IPS-20b (cell line): ENCODE results near the gene TNNI3.
A peak's percentile ranks its signal among the peaks of the same experiment; 100 is the strongest.
"Not testable (repeated sequence)": the region's sequence is repeated elsewhere in the genome, so short reads cannot be mapped to it uniquely, and the experiment has no call there.

Experiments used
- H3K27ac ChIP-seq: one replicate; pipeline ENCODE4 v1.5.1; 2013; ENCODE audit warnings: low read length
- H3K27me3 ChIP-seq: 2 replicates; pipeline ENCODE4 v1.6.1; 2013; ENCODE audit warnings: mild to moderate bottlenecking, low read length, inconsistent platforms; ENCODE audit not compliant: insufficient read depth
- H3K36me3 ChIP-seq: 2 replicates; pipeline ENCODE4 v1.6.1; 2013; ENCODE audit warnings: low read depth, mild to moderate bottlenecking, inconsistent platforms, low read length, moderate library complexity; ENCODE audit not compliant: insufficient read depth
- H3K4me1 ChIP-seq: 2 replicates; pipeline ENCODE4 v1.6.1; 2013; ENCODE audit warnings: mild to moderate bottlenecking, control low read depth, inconsistent platforms, low read length, moderate library complexity; ENCODE audit not compliant: insufficient read depth
- H3K4me3 ChIP-seq: 2 replicates; pipeline ENCODE4 v1.5.1; 2013; ENCODE audit warnings: mild to moderate bottlenecking, low read length, inconsistent platforms
- H3K9ac ChIP-seq: 2 replicates; pipeline ENCODE4 v1.6.1; 2013; ENCODE audit warnings: low read depth, mild to moderate bottlenecking, inconsistent platforms, low read length, moderate library complexity
- H3K9me3 ChIP-seq: 2 replicates; pipeline ENCODE4 v1.6.1; 2013; ENCODE audit warnings: mild to moderate bottlenecking, low read depth, low read length, inconsistent platforms; ENCODE audit not compliant: insufficient read depth

Gene TNNI3

GRCh38 chr19:55155784-55156183 is 1.7 kb downstream of the TNNI3 start:
- Histone ChIP-seq H3K4me3 (peak overlapping the region; percentile 79), H3K27me3 (peaks cover 16% of the 10 kb centered on the region), H3K9ac (peak overlapping the region; percentile 74; the same call in 1 of the 2 replicates)
- not testable (repeated sequence) for H3K27ac ChIP-seq, H3K4me1 ChIP-seq, H3K9me3 ChIP-seq, H3K36me3 ChIP-seq

GRCh38 chr19:55153652-55154264 is 3.8 kb downstream of the TNNI3 start:
- peaks cover 5% of the 10 kb centered on the region; the same call in 1 of the 2 replicates for H3K36me3 ChIP-seq
- H3K9ac ChIP-seq, result no peak overlapping the region
- no peak overlapping the region for H3K4me3 ChIP-seq
- peaks cover 16% of the 10 kb centered on the region for H3K27me3 ChIP-seq
- H3K9me3 ChIP-seq, result no peaks in the 10 kb centered on the region
- H3K4me1 ChIP-seq, result peaks cover 9% of the 10 kb centered on the region
- no peak overlapping the region for H3K27ac ChIP-seq

GRCh38 chr19:55152017-55152416 is 5.5 kb downstream of the TNNI3 start:
- no peak overlapping the region for H3K9ac ChIP-seq
- peaks cover 5% of the 10 kb centered on the region; the same call in 1 of the 2 replicates for H3K36me3 ChIP-seq
- H3K4me3 ChIP-seq, result no peak overlapping the region
- peaks cover 13% of the 10 kb centered on the region for H3K27me3 ChIP-seq
- H3K4me1 ChIP-seq, result peaks cover 12% of the 10 kb centered on the region
- no peak overlapping the region for H3K27ac ChIP-seq
- H3K9me3 ChIP-seq, result no peaks in the 10 kb centered on the region

- no peaks in the 10 kb centered on the region for H3K9me3 ChIP-seq
- peak within 1 kb of the TSS; percentile 51; the same call in 1 of the 2 replicates for H3K4me3 ChIP-seq
- peaks cover 10% of the 10 kb centered on the region; the same call in 1 of the 2 replicates for H3K27me3 ChIP-seq
- H3K4me1 ChIP-seq, result peaks cover 12% of the 10 kb centered on the region
- no peak within 1 kb of the TSS for H3K27ac ChIP-seq
- peaks cover 5% of the 10 kb centered on the region; the same call in 1 of the 2 replicates for H3K36me3 ChIP-seq
- peak within 1 kb of the TSS; percentile 46; the same call in 1 of the 2 replicates for H3K9ac ChIP-seq
These were observed 8.2 kb downstream of the TNNI3 start, which contains the start of gene TNNT1 for GRCh38 chr19:55149078-55150003. Gene TNNT1 (minus strand): TSS chr19:55149206. CDS start chr19:55147157, 2,049 bp downstream.

- Histone ChIP-seq H3K27me3 (peaks cover 10% of the 10 kb centered on the region; the same call in 1 of the 2 replicates), H3K9ac (no peak overlapping the region)
These were observed 9.8 kb downstream of the TNNI3 start for GRCh38 chr19:55147545-55148251.

GRCh38 chr19:55146705-55147273 is 10.7 kb downstream of the TNNI3 start:
- Histone ChIP-seq H3K4me3 (peak overlapping the region; percentile 68; the same call in 1 of the 2 replicates), H3K9ac (peak overlapping the region; percentile 72; the same call in 1 of the 2 replicates), H3K36me3 (peaks cover under 1% of the 10 kb centered on the region; the same call in 1 of the 2 replicates), H3K9me3 (no peaks in the 10 kb centered on the region), H3K27me3 (peaks cover 10% of the 10 kb centered on the region; the same call in 1 of the 2 replicates), H3K4me1 (peaks cover 12% of the 10 kb centered on the region), H3K27ac (peak overlapping the region; percentile 93)

More at GRCh38 chr19:55147545-55148251, 9.8 kb downstream of the TNNI3 start:
- Histone ChIP-seq H3K36me3 (peaks cover 5% of the 10 kb centered on the region; the same call in 1 of the 2 replicates), H3K4me1 (peaks cover 12% of the 10 kb centered on the region), H3K9me3 (no peaks in the 10 kb centered on the region), H3K4me3 (no peak overlapping the region), H3K27ac (no peak overlapping the region)

GRCh38 chr19:55146078-55146704 is 11.3 kb downstream of the TNNI3 start:
- no peak overlapping the region for H3K27ac ChIP-seq
- peaks cover 12% of the 10 kb centered on the region for H3K4me1 ChIP-seq
- H3K27me3 ChIP-seq, result peaks cover 10% of the 10 kb centered on the region; the same call in 1 of the 2 replicates
- H3K36me3 ChIP-seq, result no peaks in the 10 kb centered on the region
- H3K9ac ChIP-seq, result no peak overlapping the region
- peak overlapping the region; percentile 68 for H3K4me3 ChIP-seq
- H3K9me3 ChIP-seq, result no peaks in the 10 kb centered on the region

GRCh38 chr19:55145232-55145631 is 12.3 kb downstream of the TNNI3 start:
- H3K4me1 ChIP-seq, result peaks cover 15% of the 10 kb centered on the region
- no peak overlapping the region for H3K27ac ChIP-seq
- no peaks in the 10 kb centered on the region for H3K36me3 ChIP-seq
- H3K9ac ChIP-seq, result no peak overlapping the region
- H3K9me3 ChIP-seq, result no peaks in the 10 kb centered on the region
- H3K27me3 ChIP-seq, result peaks cover 10% of the 10 kb centered on the region; the same call in 1 of the 2 replicates
- H3K4me3 ChIP-seq, result no peak overlapping the region; the same call in 1 of the 2 replicates

- Histone ChIP-seq H3K27ac (no peak overlapping the region), H3K27me3 (no peaks in the 10 kb centered on the region), H3K9me3 (no peaks in the 10 kb centered on the region), H3K36me3 (0 out of 2 replicates have a peak, but pooled peaks cover under 1% of the 10 kb centered on the region), H3K4me1 (peaks cover 3% of the 10 kb centered on the region; the same call in 1 of the 2 replicates), H3K4me3 (peak overlapping the region; percentile 58; the same call in 1 of the 2 replicates), H3K9ac (no peak overlapping the region)
These were observed 15.8 kb downstream of the TNNI3 start for GRCh38 chr19:55141696-55142095.

- Histone ChIP-seq H3K36me3 (peaks cover 15% of the 10 kb centered on the region), H3K4me3 (no peak overlapping the region), H3K9me3 (no peaks in the 10 kb centered on the region), H3K27ac (no peak overlapping the region), H3K4me1 (peaks cover 3% of the 10 kb centered on the region; the same call in 1 of the 2 replicates), H3K27me3 (no peaks in the 10 kb centered on the region), H3K9ac (no peak overlapping the region; the same call in 1 of the 2 replicates)
These were observed 19.6 kb downstream of the TNNI3 start for GRCh38 chr19:55137915-55138314.
